ENCODE data around the gene CACNA1A.

- no peak for TF ChIP-seq EZH2 (IDR thresholded peaks at IDR 0.05; ENCODE audit: insufficient read depth, poor library complexity, severe bottlenecking)
- no peak for TF ChIP-seq EZH2phosphoT487 (IDR thresholded peaks at IDR 0.05; ENCODE audit: insufficient read depth, low read depth)
Observed at GRCh38 chr19:13209484-13210338, 296.6 kb downstream of the CACNA1A start.

All from GM23248 (cell line).